NCI-H226 (cell line): ENCODE measurements around the gene CMPK1.
A peak's percentile ranks its signal among the peaks of the same experiment; 100 is the strongest.
"Not testable (repeated sequence)": the region's sequence is repeated elsewhere in the genome, so short reads cannot be mapped to it uniquely, and the experiment has no call there.

Experiments
- DNase-seq: peaks from one replicate; pipeline ENCODE4 v3.0.0-alpha.2; 2015

The CMPK1 gene

GRCh38 chr1:47338249-47339077, 4.9 kb downstream of the CMPK1 start:
- no peak for DNase-seq

GRCh38 chr1:47340227-47340626, 6.6 kb downstream of the CMPK1 start:
- DNase-seq = no peak

GRCh38 chr1:47346979-47347378, 13.4 kb downstream of the CMPK1 start:
- DNase-seq = not testable (repeated sequence)

- no peak for DNase-seq
These were observed 14.1 kb downstream of the CMPK1 start for GRCh38 chr1:47347735-47348134.

GRCh38 chr1:47348246-47348645, 14.7 kb downstream of the CMPK1 start:
- DNase-seq = no peak

- DNase-seq = peak; percentile 15
These were observed 17.7 kb downstream of the CMPK1 start for GRCh38 chr1:47351305-47351704.

- no peak for DNase-seq
These were observed 27.8 kb downstream of the CMPK1 start for GRCh38 chr1:47361380-47361779.

GRCh38 chr1:47362828-47363227, 29.2 kb downstream of the CMPK1 start:
- DNase-seq = no peak

- no peak for DNase-seq
These were observed 34.1 kb downstream of the CMPK1 start for GRCh38 chr1:47367651-47368050.

GRCh38 chr1:47371016-47371517, 37.5 kb downstream of the CMPK1 start:
- DNase-seq = no peak

GRCh38 chr1:47374501-47374900, 40.9 kb downstream of the CMPK1 start:
- no peak for DNase-seq

- peak; percentile 63 for DNase-seq
These were observed 44.6 kb downstream of the CMPK1 start for GRCh38 chr1:47378147-47378546.

- DNase-seq = no peak
These were observed 47.1 kb downstream of the CMPK1 start for GRCh38 chr1:47380699-47381098.

GRCh38 chr1:47382399-47382983, 48.9 kb downstream of the CMPK1 start:
- no peak for DNase-seq

GRCh38 chr1:47384083-47384482, 50.5 kb downstream of the CMPK1 start:
- no peak for DNase-seq

- DNase-seq = no peak
These were observed 51.4 kb downstream of the CMPK1 start for GRCh38 chr1:47385020-47385419.

GRCh38 chr1:47386268-47386667, 52.7 kb downstream of the CMPK1 start:
- no peak for DNase-seq

GRCh38 chr1:47388030-47388890, 54.7 kb downstream of the CMPK1 start:
- DNase-seq = no peak

GRCh38 chr1:47388891-47389238, 55.3 kb downstream of the CMPK1 start:
- peak; percentile 44 for DNase-seq

GRCh38 chr1:47389731-47390130, 56.1 kb downstream of the CMPK1 start:
- no peak for DNase-seq

- DNase-seq = no peak
These were observed 57.3 kb downstream of the CMPK1 start for GRCh38 chr1:47390843-47391242.

GRCh38 chr1:47393141-47393540, 59.6 kb downstream of the CMPK1 start:
- DNase-seq = no peak

- no peak for DNase-seq
These were observed 61.8 kb downstream of the CMPK1 start for GRCh38 chr1:47395433-47395832.
